ENCODE measurements around the gene SLFN12L.
"Not testable (repeated sequence)": the region's sequence is repeated elsewhere in the genome, so short reads cannot be mapped to it uniquely, and the experiment has no call there.

SLFN12L gene

DNA sequence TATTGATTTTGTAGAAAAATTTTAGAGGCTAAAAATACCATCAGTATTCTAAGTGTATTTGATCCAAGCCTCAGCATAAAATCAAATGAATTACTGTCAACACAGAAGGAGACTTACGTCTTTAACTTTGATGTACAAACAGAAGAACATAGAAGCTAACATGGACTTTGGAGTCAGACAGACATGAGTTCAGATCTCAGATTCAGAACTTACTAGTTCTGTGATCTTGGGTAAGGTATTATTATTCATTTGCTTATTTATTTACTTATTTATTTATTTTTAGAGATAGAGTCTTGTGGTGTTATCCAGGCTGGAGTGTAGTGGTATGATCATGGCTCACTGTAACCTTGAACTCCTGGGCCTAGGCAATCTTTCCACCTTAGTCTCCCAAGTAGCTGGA lies 4.0 kb upstream of the SLFN12L start:
- FAIRE-seq, result no peak

DNA sequence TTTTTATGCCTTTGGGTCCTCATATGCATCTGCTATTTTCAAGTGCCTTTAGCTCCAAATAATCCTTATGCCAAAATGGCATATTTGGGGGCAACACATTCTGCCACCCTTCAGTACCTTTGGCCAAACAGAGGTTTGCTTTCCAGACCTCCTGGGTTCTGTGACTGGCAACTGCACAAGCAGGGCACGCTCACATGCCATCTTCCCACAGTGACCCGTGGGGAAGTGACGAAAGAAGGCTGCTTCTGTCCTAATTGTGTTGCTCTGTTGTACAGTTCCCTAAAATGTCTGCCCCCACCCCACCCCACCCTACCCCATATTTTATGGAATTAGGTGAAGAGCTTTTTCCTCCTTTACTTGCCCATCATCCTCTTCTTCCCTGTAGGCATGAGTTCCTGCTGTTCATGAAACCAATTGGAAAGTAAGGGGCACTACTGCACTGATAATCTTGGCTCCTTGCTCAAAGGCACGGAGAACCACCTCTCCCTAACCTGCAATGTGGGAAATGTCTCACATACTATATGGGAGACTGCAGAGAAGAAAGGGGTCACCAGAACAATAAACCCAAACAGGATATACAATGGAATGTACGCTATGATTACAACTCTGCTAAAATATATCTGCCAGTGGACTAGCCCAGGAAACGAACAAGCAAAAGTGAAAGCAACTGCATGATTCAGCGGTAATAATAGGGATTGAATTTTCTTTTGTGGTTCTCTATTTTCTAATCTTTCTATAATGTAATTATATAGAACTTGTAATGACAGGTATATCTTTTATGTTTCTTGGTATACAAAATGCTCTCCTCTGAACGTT lies 3.3 kb upstream of the SLFN12L start:
- no peak for FAIRE-seq

DNA sequence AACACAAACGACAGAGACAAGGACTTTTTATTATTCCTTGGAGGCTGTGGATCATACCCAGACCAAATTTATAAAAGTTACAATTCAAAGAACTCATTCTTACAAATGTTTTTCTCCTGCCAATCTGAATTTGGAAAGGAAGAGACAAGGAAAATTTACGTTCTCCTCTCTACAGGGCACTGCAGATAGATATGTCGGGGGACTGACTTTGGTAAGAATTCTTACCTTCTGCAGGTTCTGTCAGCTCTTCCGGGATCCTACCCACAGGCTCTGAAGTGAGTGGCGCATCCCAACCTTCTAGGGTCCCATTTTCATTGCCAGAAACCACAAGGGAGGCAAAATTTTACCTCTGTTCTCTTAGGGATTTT lies 2.2 kb upstream of the SLFN12L start:
- FAIRE-seq, result no peak

DNA sequence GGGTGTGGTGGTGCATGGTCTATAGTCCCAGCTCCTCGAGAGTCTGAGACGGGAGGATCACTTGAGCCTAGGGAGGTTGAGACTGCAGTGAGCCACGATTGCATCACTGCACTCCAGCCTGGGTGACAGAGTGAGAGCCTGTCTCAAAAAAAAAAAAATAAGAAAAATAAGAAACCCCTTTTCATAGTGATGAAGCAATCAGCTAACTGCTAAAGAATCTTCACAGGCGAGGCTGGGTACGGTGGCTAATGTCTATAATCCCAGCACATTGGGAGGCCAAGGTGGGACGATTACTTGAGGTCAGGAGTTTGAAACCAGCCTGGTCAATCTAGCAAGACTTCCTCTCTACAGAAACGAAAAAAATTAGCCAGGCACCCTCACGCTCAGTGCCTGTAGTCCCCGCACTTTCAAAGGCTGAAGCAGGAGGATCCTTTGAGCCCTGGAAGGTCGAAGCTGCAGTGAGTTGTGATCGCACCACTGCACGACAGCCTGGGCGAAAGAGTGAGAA lies 760 bp downstream of the SLFN12L start:
- FAIRE-seq, result no peak

DNA sequence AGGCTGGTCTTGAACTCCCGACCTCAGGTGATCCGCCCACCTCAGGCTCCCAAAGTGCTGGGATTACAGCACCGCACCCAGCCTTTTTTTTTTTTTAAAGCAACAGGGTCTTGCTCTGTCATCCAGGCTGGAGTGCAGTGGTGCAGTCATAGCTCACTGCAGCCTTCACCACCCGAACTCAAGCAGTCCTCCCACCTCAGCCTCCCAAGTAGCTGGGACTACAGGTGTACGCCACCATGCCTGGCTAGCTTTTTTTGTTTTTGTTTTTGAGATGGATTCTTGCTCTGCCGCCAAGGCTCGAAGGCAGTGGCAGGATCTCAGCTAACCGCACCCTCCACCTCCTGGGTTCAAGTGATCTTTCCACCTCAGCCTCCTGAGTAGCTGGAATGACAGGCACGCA lies 2.1 kb downstream of the SLFN12L start:
- FAIRE-seq, result not testable (repeated sequence)

DNA sequence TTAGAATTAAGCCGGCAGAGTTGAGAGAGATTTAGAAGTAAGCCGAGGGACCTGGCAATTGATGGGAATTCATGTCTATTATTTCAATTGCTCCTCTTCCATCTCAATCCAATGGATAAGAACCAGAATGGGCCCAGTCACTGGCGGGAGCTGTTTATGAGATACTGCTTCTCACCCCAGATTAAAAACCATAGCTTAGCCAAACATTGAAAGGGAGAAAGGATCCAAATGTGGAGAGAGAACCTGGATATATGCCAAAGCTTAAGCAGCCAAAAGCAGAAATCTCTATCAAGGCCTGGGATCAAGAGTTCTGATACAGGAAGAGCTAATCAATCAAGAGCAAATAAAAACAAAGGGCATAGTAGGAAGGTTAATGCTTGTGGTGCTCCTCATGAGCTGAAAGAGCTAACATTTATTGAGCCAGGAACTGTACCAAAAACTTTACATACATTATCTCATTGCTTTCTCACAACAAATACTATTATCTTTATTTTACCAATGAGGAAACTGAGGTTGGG lies 2.8 kb downstream of the SLFN12L start:
- FAIRE-seq, result no peak

DNA sequence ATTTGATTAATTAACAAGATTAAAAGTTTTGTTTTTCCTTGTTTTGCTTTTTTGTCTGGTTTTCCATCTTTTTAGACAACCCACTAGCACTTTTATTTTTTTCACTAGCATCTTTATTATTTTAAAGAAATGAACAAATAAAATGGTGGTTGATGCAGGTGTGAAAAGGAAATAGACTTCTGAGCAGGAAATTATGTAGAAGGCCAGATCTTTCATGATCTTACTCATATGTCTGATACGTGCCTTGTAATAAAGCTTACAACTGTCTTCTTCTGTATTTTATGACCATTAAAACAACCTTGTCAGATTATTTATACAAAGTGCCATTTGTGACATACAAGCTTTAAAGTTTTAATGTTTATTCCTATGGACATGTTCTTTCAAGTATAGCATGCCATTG lies 6.3 kb downstream of the SLFN12L start:
- no peak for FAIRE-seq

DNA sequence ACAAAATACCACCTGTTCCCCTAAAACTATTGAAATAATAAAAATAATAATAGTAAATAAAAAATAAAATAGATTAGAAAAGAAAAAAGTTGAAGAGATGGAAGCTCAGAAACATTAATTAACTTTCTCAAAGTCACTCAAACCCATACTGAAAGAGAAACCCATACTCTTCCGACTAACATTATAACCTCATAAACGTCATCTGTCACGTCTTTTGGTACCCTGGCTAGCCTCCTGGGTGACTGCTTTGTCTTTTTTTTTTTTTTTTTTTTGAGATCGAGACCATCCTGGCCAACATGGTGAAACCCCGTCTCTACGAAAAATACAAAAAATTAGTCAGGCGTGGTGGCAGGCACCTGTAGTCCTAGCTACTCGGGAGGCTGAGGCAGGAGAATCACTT lies 7.6 kb downstream of the SLFN12L start:
- no peak for FAIRE-seq

DNA sequence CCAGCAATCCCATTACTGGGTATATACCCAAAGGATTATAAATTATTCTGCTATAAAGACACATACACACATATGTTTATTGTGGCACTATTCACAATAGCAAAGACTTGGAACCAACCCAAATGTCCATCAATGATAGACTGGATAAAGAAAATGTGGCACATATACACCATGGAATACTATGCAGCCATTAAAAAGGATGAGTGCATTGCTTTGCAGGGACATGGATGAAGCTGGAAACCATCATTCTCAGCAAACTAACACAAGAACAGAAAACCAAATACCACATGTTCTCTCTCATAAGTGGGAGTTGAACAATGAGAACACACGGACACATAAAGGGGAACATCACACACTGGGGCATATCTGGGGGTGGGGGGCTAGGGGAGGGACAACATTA lies 8.2 kb downstream of the SLFN12L start:
- FAIRE-seq, result not testable (repeated sequence)

DNA sequence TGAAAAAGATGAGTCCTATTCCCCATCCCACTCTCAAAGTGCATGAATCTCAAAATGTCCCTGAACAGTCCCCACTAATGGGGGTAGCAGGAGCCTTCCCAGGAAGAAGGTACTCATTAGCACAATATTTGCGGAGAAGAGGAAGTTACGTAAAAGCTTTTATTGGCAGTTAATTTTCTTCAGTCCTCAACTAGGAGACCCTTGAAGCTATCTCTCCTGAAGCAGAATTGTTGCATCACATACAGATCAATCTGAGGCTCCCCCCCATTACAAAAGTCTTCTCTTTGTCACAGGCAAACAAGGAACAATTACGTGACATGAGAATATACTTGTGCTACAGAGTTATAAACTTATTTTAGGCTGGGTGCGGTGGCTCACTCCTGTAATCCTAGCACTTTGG lies 14.2 kb downstream of the SLFN12L start:
- FAIRE-seq, result no peak

DNA sequence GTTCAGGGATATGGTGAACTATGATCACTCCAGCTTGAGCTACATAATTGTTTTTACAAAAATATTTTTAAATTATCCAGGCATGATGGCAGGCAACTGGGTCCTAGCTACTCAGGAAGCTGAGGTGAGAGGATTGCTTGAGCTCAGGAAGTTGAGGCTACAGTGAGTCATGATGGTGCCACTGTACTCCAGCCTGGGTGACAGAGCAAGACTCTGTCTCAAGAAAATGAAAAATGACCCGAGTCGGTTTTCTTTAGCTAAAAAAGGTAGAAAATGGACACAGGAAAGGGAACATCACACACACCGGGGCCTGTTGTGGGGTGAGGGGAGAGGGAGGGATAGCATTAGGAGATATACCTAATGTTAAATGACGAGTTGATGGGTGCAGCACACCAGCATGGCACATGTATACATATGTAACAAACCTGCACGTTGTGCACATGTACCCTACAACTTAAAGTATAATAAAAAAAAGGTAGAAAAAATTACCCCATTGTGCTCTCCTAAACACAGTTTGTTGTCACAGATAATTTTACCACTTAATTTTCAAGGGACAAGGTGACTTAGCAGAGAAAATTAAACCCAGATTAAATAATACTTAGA lies 15.7 kb downstream of the SLFN12L start:
- FAIRE-seq, result not testable (repeated sequence)

DNA sequence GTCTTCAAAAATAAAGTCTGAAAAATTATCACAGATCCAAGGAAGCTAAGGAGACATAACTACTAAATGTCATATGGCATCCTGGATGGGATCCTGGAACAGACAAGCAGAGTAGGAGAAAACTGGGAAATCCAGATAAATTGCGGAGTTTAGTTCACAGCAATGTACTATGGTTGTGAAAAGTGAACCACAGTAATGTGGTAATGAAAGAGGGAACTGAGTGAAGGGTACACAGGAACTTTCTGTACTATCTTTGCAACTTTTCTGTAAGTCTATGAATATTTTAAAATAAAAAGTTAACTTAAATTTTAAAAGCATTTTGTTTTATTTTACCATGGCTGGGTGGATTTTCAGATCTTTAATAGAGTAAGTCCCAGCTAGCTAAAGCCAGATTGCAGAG lies 16.3 kb downstream of the SLFN12L start:
- FAIRE-seq, result no peak

DNA sequence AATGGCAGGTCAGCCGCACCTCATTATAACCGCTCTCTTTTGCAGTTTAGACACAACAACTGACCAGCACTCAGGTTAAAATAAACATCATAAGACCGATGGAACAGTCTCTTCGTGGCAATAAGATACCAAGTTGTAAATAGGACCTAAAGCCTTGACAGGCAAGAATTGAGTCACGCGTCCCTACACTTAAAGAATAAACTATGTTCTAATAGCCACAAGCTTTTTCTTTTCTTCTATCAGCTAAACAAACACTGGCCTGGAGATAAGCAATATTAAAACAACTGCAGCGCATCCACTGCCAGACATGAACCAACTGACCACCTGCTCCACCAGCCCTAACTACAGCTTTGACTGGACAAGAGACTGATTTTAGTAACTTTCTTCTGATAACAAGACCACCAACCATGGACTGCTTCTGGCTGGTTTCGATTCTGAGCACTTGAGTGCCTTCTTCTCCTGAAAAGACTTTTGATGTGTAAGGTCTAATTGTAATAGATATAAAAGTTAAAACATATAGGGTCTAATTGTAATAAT lies 17.5 kb downstream of the SLFN12L start:
- no peak for FAIRE-seq

DNA sequence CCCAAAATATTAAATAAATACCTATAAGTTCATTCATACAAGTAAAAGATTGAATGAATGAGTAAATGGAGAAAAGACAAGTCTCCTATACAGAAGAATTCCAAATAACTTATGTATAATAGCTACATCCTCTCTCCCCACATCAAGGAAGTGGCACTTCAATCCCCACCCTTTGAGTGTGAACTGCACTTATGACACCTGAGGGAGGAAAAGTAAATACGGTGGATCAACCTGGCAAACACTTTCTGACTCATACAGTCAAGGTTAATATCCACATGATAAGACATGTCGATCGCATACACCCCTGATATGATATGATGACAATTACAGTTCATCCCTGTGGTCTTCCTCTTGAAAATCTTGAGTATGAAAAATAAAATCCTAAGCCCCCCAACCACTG lies 18.0 kb downstream of the SLFN12L start:
- no peak for FAIRE-seq

DNA sequence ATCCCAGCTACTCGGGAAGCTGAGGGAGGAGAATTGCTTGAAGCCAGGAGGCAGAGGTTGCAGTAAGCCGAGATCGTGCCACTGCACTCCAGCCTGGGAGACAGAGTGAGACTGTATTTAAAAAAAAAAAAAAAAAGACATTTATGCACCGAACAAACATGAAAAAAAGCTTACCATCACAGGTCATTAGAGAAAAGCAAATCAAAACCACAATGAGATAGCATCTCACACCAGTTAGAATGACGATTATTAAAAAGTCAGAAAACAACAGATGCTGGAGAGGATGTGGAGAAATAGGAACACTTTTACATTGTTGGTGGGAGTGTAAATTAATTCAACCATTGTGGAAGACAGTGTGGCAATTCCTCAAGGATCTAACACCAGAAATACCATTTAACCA lies 19.0 kb downstream of the SLFN12L start:
- not testable (repeated sequence) for FAIRE-seq

DNA sequence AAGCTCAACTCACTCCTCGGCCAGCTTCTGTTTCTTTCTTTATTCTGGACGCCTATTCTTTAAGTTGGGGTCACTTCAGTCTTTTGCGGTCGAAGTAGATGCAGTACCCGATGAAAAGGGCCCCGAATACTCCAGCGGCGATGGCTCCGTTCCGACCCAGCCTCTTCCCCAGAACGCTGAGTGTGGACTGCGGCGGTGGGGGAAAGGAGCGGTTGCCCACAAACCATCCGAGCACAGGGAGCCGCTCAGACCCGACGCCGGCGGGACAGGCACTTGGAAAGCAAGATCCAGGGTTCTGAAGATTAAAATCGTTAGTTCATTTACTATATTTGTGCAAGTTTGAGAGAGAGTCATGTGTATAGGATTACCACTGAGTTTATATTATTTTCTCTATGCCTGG lies 22.5 kb downstream of the SLFN12L start:
- FAIRE-seq, result no peak

DNA sequence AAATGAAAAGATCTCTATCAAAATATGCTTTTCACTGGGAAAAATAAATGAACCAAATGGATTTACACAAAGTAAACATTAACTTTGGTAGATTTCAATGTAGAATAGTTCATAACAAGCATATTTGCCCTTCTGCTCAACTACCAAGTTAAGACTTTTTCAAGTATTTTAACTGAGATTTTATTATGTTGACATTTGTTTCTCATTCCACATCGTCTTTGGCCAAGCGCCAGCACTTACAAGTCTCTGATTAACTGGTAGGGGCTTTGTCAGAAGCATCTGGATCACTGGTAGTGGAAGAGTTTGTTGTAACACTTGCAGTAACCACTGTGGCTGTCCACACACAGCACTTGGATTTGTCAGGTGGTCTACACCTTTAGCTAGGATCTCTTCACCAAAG lies 22.9 kb downstream of the SLFN12L start:
- no peak for FAIRE-seq

DNA sequence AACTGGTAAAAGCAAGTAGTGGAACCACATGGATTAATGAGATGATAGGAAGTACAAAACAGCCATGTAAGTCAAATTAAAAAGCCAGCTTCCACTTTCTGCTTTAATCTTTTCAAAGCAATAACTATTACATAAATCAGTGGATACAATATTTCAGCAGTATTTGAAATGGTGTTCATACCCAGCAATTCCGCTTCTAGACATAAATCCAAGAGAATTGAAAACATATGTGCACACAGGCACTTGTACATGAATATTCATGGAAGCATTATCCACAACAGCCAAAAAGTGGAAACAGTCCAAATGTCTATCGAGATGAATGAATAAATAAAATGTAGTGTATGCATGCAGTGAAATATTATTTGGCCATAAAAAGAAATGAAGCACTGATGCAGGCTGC lies 27.4 kb downstream of the SLFN12L start:
- no peak for FAIRE-seq

DNA sequence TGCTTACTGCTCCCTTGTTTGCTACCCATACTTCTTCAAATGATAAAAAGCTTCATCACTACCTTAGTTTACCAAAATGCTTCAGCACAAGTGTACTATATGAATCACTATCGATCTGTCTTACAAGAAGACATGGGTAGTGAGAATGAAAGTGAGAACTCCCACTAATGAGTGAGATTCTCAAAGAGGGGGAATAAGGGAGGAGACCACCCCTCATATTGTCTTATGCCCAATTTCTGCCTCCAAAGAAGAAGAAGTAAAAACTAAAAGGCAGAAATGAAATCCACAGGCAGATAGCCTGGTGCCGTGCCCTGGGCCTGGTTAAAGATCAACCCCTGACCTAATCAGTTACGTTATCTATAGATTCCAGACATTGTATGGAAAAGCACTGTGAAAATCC lies 29.8 kb downstream of the SLFN12L start:
- not testable (repeated sequence) for FAIRE-seq

DNA sequence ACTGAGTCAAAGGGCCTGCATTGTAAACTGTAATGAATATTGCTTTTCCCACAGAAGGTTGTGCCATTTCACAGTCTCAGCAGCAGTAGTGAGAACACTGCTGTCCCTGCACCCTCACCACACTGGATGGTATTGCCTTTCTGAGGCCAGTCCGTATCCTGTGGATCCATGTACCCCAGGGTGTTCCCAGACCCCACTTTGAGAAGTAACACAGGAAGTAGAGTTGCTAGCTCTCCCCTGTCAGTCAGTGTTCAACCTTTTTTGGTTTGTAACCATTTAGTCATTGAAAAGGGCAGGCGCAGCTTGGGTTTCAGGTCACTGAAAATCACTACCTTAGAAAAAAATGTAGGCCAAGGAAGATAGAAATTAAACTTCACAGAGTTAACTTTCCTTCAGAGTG lies 37.9 kb downstream of the SLFN12L start:
- no peak for FAIRE-seq

DNA sequence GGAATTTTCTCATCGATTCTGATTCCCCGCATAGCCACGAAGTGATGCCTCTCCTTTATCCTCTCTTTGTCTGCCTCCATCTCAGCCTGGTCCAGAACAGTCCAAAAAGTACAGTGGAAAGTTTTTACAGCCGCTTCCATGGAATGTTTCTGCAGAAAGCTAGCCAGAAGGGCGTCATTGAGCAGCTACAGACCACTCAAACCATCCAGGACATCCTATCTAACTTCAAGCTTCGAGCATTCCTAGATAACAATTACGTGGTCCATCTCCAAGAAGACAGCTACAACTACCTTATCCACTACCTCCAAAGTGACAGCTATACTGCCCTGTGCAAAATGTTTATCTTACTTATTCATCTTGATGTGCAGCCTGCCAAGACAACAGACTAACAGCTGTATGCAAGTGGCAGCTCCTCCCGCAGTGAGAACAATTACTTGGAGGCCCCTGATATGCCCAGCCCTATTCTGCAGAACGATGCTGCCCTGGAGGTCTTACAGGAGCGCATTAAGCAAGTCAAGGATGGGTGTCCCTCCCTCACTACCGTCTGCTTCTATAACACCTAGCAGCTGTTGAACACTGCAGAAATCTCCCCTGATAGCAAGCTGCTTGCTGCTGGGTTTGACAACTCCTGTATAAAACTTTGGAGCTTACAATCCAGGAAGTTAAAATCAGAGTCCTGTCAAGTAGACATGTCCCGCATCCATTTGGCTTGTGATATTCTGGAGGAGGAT lies 38.9 kb downstream of the SLFN12L start:
- FAIRE-seq, result no peak

DNA sequence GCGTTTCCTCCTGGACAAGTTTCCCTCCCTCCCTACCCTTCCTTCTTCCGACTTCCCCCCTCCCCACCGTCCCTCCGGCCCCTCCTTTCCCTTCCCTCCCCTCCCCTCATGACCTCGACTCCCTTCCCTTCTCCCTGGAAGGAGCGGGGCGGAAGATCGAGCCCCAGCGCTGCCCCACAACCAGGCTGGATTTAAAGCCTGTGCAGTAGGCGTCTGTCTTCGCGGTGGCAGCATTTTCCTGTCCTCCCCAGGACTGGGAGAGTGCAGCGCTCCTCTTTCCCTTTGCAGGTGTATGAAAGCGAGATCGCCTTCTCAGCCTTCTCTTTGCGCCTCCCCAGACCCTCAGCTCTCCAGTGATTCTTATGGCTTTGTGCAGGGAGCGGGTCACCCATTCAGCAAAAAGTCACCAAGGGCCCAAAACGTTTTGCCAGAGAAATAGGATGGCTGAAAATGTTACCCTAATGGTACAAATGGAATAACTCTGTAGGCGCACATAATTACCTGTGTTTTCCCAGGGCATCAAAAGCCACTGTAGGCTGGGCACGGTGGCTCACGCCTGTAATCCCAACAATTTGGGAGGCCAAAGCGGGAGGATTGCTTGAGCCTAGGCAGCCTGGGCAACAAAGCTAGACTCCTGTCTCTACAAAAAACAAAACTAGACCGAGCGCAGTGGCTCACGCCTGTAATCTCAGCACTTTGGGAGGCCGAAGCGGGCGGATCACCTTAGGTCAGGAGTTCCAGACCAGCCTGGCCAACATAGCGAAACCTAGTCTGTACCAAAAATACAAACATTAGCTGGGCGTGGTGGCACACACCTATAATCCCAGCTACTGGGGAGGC lies 40.8 kb downstream of the SLFN12L start:
- FAIRE-seq, result no peak
